Stimulated activated CD8-positive, alpha-beta memory T cell treated with anti-CD3 and anti-CD28 coated beads, Interleukin-15, amount 100 ng/mL, for 48 hours (primary cell): ENCODE results near the gene PLGRKT.
"Not testable (repeated sequence)": the region's sequence is repeated elsewhere in the genome, so short reads cannot be mapped to it uniquely, and the experiment has no call there.

Experiments used
- DNase-seq, 2 donors: peaks; one replicate each; pipeline ENCODE4 v3.0.0-alpha.2; 2020; ENCODE audit warnings: low read depth in 2 of 2

The PLGRKT gene

DNA sequence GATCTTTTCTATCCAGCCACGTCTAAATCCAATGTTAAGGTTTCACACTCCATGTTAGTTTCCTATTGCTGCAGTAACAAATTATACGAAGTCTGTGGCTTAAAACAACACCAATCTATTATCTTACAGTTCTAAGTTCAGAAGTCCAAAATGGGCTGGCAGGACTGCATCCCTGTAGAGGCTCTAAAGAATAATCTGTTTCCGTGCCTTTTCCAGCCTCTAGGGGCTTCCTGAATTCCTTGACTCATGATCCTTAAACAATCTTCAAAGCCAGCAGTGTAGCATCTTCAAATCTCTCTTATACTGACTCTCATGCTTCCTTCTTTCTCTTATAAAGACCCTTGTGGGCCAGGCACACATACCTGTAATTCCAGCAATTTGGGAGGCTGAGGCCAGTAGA is 6.8 kb downstream of the PLGRKT start:
- no peak for DNase-seq

DNA sequence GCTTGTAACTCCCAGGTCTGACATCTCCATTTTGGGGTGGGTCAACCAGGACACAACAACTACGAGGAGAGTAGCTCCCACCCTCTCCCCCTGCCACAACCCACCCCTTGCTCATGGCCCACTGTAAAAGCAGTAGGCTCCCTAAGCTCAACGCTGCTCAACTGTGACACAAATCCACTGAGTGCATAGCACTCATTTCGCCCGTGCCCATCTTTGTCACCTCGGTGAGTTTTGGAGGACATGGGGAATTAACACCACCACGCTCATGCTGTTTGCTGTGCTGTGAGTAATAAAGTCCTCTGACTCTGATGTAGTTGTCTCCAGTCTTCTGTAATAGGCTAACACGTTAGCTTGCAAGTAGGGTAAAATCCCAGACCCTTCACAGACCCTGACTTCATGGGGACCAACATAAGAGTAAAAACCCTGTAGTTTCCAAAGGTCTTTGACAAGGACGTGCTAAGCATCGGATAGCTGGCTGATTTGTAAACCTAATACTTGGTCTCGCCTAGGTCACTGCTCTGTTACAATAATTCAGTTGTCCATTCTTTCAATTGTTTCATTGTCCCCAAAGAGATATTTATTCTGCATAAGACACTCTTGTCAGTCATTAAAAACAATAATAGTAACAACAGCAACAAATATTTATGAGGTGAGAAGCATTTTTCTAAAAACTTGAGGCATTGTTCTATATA is 7.7 kb downstream of the PLGRKT start:
- no peak for DNase-seq

DNA sequence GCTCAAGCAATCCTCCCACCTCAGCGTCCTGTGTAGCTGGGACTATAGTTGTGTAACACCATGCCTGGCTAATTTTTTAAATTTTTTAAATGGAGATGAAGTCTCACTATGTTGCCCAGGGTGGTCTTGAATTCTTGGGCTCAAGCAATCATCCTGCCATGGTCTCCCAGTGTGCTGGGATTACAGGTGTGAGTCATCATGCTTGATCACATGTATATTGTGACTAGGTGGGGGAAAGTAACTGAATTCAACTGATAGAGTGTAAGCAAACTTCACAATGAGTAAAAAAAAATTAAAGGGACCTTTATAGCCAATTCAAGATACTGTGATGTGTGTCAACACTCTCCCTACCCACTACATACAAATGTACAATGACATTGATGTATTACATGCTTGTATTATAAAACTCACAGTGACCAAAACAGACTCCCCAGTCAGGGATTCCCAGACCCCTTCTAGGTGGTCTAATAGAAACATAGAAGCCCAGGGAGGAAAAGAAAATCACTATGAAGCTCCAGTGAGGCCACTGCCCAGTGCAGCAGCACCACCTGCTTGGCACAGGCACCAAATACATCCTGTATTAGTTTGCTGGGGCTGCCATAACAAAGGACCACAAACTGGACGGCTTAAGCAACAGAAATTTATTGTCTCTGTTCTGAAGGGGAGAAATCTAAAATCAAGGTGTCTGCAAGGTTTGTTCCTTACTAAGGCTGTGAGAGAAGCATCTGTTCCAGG is 8.8 kb downstream of the PLGRKT start:
- no peak for DNase-seq

DNA sequence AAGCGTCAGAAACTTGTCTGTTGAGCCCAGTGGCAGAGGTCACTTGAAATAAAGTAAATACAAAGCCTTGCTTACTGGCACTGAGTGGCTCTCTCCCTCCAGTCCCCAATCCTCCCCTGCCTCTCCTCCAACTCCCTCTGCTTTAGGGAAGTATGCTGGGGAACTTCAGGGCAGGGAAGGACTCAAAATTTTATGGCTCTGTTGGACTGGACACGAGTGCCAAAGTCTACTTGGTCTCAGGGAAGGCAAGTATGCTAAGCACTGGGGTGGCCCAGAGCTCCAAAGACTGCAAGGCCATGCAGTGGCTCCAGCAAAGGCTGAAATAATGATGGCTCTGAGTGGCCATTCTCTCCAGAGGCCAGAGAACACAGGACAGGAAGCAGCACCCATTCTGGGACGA is 9.6 kb downstream of the PLGRKT start:
- DNase-seq: no peak

DNA sequence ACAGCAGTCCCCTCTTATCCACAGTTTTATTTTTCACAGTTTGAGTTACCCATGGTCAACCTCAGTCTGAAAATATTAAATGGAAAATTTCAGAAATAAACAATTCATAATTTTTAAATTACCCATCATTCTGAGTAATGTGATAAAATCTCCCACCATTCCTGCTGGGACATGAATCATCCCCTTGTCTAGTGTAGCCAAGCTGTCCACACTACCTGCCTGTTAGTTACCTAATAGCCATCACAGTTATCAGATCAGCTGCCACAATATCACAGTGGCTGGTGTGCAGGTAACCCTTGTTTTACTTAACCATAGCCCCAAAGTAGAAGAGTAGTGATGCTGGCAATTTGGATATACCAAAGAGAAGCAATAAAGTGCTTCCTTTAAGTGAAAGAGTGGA is 10.7 kb downstream of the PLGRKT start:
- DNase-seq: no peak

DNA sequence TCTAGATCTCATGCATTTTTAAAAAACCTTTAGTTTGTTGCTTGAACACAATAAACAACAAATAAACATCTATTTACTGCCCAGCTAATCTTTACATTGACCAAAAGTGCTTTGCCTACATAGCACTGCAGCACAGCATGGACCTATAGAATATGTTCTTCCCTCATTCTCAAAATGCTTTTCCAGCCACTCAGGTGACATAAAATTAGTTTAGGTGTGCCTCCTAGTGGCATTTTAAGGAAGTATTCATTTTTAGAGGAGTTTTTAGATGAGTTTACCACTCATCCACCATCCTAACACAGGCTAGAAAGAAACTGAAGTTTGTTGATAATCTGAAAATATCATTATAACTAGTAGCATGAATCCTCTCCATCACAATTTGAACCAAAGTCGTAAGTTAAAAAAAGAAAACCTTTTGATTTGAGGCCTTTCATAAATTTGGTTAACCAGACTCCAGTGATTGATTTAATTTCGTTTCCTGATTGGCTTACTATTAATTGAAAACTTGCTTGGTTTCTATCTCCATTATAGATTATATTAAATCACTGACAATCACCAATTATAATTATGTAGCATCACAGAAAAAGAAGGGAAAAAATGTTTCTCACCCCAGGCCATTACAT is 12.6 kb downstream of the PLGRKT start:
- DNase-seq: no peak

DNA sequence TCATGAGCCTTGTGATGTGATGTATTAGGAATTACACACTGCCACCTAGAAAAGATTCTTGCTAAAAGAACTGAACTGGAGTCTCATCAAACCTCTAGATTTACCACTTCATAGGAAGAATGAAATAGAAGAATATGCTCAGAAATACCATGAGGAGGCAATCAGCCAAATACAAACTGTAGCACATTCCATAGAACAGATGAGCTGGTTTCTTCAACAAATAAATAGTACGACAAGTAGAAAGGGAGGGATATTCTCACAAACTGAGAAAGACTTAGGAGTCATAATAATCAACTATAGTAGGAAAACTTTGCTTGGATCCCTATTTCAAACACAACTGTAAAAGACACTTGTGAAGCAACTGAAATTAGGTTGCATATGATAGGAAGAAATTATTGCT is 15.4 kb downstream of the PLGRKT start:
- no peak for DNase-seq

DNA sequence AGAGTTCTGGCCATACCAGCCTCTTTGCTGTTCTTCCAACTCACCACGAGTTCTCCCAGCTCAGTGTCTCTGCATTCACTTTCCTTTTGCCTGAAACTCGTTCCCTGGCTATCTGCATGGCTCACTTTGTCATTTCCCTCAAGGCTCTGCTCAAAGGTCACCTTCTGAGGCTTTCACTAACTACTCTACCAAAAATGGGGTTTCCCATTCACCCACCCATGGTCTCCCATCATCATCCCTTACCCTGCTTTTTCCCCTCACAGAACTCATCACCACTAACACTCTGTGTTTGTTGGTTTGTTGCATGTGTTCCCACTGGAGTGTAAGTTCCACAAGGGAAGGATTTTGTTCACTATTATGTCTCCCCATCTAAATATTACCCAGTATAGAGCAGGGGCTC is 16.6 kb downstream of the PLGRKT start:
- no peak for DNase-seq

DNA sequence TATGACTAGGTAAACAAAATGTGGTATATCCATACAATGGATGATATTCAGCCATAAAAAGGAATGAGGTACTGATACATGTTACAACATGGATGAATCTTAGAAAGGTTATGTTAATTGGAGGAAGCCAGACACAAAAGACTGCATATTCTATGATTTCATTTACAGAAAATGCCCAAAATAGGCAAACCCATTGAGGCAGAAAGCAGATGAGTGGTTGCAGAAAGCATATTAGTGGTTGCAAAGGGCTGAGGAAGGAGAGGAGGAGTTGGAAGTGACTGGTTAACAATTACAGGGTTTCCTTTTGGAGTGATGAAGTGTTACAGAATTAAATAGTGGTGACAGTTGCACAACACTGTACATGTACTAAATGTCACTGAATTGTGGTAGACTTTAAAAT is 17.7 kb downstream of the PLGRKT start:
- DNase-seq: no peak

DNA sequence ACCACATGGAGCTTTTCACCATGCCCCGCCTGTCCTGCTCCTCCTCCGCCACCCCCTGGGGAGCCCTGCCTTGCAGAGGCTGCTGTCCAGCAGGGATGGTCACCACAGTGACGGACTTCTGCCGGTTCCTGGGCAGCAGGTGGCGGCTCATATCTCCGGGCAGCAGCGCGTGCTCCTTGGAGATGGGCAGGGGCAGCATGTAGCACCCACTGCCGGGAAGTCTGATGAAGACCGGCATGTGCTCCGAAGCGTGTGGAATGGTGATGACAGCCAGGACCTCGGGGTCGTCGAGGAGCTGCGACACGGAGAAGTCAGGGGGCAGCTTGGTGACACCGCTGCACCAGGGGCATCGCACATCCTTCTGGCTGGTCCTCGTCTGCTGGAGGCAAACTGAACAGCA is 19.2 kb downstream of the PLGRKT start:
- no peak for DNase-seq

DNA sequence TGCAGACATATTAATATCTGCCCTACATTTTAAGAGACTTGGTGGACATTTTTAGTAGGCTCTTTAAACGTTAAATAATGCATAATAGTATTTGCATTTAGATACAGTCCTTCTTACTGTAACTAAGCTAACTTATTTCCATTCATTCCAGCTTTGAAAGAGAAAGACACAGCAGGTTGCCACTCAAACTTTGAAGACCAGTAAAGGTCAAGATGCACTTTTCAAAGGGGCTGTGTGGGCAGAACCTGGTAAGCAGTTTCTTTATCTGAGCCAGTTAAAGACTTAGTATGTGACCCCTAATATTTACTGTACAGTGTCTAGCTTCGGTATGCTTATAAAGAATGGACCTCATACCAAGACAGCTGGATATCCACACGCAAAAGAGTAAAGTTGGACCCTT is 20.8 kb downstream of the PLGRKT start:
- no peak for DNase-seq

DNA sequence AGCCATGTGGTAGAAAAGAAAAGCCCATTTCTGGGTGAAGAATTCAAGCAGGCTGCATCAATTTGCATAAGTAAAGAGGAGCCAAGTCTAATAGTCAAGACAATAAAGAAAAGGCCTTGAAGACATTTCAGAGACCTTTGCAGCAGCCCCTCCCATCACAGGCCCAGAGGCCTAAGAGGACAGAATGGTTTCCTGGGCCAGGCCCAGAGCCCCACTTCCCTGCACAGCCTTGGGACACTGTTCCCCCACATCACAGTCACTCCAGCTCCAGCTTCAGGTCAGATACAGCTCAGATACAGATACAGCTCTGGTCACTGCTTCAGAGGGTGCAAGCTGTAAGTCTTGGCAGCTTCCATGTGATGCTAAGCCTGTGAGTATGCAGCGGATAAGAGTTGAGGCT is 29.1 kb downstream of the PLGRKT start:
- no peak for DNase-seq

DNA sequence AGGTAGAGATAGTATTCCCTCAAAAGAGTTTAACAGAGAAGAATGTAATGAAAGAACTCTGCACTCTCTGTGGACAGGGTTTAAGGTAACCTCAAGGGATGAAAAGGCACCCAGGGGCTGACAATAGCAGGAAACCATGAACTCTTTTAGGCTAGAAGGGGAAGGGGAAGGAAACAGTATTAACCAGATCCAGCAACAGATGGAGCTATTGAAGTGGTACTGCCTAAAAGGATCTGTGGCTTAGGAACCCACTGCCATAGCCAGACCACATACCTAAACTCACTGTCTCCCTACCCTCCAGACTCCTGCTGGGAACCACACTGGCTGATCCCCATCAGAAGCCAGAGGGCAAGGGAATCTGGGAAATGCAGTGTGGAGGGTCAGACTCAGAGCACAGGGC is 35.5 kb downstream of the PLGRKT start:
- no peak for DNase-seq

DNA sequence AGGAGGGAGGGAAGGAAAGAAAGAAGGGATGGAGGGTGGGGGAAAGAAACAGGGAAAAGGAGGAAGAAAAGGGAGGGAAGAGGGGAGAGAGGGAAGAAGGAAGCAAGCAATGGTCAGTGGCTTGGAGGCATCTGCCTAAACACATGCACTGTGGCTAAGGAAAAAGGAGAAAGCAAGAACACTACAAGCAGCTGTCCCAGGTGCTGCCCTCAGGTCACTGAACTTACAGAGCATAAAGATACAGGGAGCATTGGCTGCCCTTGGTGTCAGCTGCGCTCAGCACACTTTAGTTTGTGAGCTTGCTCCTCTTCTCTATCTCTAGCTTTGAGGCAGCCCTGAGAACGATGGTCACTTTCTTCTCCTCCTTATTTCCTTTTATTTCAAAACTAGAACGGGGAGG is 40.2 kb downstream of the PLGRKT start:
- not testable (repeated sequence) for DNase-seq

DNA sequence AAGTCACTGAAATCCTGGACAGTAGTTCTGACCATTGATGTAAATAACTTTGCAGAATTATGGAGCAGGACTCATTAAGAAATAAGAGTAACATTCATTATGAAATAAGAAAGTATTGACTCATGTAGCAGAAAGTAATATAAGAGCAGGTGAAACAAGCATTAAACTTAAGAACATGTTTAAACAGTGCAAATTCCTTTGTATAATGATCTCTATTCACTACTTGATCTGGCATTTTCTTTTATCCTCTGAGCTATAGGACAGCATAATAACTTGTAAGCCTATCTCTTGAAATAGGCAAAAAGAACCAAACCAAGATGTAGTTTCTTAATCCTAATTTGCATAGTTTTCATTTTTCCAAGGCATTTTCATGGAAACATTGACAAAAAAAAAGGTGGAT is 42.3 kb downstream of the PLGRKT start:
- DNase-seq: no peak

DNA sequence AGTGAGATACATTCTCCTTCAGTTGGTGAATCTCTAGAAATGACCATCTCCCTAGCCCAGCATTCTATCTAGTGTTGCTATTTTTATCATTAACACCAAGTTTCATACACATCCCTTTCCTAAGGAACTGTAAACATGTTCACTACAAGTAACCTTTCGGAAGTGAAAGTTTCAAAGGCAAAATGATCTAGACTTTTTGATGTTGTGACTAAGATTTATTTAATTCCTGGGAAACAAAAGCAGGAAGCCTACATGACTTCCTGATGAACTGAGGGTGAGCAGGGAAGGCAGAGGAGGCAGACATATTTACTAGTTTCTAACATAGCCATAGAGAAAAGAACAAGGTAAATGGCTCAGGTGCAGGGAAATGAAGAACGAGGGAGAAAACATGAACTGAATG is 43.7 kb downstream of the PLGRKT start:
- not testable (repeated sequence) for DNase-seq

DNA sequence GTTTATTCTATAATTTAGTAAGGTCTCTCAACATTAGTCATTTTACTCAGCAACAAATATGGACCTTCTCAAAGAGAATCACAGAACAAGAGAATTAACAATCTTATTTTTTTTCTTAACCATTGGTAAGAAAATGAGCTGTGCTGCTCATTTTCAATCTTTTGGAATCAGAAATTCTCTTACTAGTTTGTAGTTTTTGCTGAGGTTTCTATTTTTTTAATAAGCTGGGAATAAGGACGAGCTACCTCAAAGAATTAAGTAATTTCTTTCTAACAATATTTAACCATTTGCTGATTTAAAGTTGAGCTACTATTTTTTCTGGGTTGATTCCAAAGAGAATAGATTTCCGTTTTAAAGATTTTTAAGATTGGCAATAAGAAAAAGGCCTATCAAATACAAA is 44.2 kb downstream of the PLGRKT start:
- no peak for DNase-seq

DNA sequence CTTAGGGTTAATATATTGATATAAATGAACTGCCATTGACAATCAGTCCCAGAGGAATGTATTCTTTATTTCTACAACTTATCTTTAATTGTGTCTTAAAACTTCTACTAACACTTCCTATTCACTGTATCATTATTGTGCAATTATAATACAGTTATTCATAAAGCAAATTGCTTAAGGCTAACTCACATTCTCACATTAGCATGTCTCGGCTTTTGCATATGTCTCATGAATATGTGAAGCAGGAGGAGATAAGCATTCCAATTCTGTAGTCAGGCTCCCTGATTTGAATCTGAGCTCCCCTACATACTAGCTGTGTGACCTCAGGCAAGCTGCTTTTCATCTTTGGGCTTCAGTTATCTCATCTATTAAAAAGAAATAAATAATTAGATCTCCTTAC is 45.4 kb downstream of the PLGRKT start:
- no peak for DNase-seq

DNA sequence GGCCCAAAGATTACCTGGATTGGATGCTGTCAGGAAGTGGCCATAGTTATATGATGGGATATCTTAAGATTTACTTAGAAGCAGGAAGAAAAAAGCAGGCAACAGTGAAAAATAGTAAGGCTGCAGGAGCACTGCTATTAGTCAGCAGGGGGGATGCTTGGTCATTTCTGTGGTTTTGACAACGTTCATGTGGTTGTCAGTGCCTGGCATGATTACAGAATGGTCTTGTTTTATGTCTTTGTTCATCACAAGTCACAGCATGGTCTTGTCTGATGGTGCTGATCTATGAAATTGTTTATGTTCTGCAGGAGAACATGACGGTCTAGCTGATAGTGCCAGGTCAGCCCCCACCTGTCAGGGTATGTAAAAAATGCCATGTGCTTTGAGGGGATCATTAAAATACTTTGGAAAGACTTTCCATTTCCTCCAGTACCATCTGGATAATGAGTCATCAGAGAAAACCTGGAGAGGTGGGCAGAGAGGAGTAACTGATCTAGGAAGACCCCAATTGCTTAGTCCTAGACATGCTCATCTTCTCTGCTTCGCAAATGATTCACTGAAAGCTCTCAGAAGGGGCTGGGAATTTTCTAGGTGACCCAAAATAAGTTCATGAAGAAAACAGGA is 48.5 kb downstream of the PLGRKT start:
- DNase-seq: peak; percentile 22 to 25

DNA sequence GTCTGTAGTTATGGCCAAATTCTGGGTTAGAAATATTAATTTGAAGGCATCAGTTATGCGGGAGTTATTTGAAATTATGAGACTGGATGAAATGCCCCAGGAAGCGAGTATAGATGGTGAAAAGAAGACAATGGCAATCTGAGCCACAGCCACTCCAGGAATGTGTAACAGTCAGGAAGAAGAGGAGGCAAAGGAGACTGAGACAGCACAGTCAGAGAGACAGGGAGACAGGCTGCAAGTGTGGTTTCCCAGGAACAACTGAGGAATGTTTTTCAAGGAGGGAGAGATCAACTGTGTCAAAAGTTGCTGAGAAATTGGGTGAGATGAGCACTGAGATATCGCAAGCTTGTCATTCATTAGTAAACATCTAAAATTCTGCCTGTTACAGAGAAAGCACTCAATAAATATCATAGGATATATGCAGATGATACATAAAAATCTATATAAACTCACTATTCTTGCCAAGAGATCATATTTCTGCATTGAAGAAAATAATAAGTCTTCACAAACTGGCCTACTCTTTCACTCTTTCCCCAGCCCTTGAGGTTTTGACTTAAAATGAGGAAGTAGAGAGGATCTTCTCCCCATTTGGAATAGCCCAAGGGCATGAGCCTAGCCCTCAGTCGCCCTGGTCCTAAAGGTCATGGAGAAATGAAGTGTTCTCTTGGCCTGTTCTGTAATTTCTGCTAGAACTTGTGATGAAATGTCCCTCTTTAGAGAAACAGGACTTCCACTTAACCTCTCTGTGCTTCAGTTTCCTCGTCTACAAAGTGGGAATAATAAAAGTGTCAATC is 49.5 kb downstream of the PLGRKT start:
- DNase-seq: no peak

DNA sequence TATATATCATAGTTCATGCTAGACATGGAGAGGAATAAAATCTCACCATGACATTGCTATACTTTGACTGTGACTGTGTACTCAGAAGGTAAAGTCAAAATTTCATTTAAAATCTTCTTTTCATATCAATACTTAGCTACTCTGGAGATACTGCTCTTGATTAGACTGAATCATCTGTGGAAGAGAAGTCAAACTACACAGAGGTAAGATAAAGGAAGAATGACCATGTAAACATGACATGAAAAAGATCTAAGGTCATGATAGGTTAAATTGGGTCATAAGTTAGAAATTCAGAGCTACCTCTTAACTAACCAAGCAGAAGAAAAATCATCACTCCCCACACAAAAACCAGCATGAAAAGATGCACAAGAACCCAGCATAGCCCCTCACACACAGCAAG is 53.3 kb downstream of the PLGRKT start:
- DNase-seq: no peak

DNA sequence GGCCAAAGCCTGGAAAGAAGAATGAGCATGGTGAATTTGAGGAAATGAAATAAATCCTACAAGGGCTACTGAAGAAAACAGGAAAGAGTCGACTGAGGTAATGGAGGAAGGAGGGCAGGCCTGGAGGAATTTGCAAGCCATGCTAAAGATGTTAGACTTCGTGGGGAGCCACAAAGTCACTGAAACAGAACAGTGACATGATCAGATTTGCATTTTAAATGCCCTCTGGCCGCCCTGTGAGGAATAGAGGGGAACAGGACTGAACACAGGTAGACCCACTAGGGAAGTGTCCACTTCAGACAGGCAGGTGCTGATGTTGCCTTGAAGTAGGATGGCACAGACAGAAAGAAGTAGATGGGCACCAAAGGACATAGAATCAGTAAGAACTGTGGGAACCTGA is 55.2 kb downstream of the PLGRKT start:
- no peak for DNase-seq
